ENCODE data around the gene ADGB.

- TF ChIP-seq EZH2 (IDR thresholded peaks at IDR 0.05) (no peak), JUND (IDR thresholded peaks at IDR 0.05) (no peak), POLR2A (IDR thresholded peaks at IDR 0.05; ENCODE audit: borderline replicate concordance, extremely low read depth, insufficient read depth, insufficient read length) (no peak), POLR2AphosphoS5 (IDR thresholded peaks at IDR 0.05; ENCODE audit: low read depth, low read length) (no peak)
- TF ChIP-seq, protein P1, sequence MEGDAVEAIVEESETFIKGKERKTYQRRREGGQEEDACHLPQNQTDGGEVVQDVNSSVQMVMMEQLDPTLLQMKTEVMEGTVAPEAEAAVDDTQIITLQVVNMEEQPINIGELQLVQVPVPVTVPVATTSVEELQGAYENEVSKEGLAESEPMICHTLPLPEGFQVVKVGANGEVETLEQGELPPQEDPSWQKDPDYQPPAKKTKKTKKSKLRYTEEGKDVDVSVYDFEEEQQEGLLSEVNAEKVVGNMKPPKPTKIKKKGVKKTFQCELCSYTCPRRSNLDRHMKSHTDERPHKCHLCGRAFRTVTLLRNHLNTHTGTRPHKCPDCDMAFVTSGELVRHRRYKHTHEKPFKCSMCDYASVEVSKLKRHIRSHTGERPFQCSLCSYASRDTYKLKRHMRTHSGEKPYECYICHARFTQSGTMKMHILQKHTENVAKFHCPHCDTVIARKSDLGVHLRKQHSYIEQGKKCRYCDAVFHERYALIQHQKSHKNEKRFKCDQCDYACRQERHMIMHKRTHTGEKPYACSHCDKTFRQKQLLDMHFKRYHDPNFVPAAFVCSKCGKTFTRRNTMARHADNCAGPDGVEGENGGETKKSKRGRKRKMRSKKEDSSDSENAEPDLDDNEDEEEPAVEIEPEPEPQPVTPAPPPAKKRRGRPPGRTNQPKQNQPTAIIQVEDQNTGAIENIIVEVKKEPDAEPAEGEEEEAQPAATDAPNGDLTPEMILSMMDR (IDR thresholded peaks at IDR 0.05 in 2 of 3, conservative IDR thresholded peaks at IDR 0.05 in 1 of 3; ENCODE audit: borderline replicate concordance in 1 of 3, insufficient read depth in 1 of 3, low read depth in 2 of 3, low read length in 2 of 3): no peak
- TF ChIP-seq, protein P2, sequence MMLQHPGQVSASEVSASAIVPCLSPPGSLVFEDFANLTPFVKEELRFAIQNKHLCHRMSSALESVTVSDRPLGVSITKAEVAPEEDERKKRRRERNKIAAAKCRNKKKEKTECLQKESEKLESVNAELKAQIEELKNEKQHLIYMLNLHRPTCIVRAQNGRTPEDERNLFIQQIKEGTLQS (IDR thresholded peaks at IDR 0.05): no peak
- TF ChIP-seq, protein P3, sequence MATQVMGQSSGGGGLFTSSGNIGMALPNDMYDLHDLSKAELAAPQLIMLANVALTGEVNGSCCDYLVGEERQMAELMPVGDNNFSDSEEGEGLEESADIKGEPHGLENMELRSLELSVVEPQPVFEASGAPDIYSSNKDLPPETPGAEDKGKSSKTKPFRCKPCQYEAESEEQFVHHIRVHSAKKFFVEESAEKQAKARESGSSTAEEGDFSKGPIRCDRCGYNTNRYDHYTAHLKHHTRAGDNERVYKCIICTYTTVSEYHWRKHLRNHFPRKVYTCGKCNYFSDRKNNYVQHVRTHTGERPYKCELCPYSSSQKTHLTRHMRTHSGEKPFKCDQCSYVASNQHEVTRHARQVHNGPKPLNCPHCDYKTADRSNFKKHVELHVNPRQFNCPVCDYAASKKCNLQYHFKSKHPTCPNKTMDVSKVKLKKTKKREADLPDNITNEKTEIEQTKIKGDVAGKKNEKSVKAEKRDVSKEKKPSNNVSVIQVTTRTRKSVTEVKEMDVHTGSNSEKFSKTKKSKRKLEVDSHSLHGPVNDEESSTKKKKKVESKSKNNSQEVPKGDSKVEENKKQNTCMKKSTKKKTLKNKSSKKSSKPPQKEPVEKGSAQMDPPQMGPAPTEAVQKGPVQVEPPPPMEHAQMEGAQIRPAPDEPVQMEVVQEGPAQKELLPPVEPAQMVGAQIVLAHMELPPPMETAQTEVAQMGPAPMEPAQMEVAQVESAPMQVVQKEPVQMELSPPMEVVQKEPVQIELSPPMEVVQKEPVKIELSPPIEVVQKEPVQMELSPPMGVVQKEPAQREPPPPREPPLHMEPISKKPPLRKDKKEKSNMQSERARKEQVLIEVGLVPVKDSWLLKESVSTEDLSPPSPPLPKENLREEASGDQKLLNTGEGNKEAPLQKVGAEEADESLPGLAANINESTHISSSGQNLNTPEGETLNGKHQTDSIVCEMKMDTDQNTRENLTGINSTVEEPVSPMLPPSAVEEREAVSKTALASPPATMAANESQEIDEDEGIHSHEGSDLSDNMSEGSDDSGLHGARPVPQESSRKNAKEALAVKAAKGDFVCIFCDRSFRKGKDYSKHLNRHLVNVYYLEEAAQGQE (IDR thresholded peaks at IDR 0.05; ENCODE audit: low read depth): no peak
Observed at GRCh38 chr6:146860583-146860982, 261.8 kb downstream of the ADGB start.

All from HCT116 (cell line).